ENCODE data around the gene ZIC5. TPM values are rescaled to one million over a fixed set of nuclear protein-coding genes. Genes with fewer than 3 reads are reported as not detected.

The ZIC5 gene
- polyA plus RNA-seq, 1 donor from 2014 or later, result 0.94 TPM

DNA sequence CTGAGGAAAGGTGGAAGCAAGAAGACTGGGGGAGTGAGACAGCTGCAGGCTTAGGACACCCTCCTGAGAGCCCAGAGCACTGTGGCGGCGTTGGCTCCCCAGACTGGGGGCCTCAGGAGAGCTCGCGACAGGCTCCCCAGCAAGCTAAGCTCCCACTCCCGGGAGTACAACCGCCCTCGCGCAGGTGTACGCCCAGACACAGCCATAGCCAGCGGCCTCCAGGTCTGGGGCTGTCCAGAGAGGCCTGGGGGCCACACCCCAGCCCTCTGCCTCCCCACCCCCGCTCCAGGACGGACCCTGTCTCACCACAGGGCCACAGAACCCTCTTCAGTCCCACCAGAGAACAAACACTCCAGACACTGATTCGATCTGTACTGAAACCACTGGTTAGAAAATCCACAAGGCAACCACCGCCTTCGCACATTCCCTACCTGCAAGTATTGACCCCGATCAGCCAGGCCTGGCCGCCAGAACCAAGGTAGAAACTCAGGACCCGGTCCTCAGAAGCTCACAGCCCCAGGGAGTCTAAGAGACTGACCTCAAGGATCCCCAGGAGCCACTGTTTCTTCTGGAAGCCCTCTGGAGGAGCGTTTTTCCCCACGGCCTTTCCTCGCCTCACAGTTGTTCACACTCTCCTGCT lies 16.3 kb downstream of the ZIC5 start:
- Histone ChIP-seq H3K9me3 (ENCODE audit: low read length) (peaks cover 4% of the 10 kb centered on the region), H3K79me2 (replicated peaks; ENCODE audit: insufficient read depth, low read length) (no peaks in the 10 kb centered on the region), H3F3A (ENCODE audit: insufficient read depth, low read length, poor library complexity, severe bottlenecking) (no peaks in the 10 kb centered on the region), H3K36me3 (ENCODE audit: insufficient read depth, low read length) (no peaks in the 10 kb centered on the region), H3K27me3 (ENCODE audit: insufficient read depth, low read depth, low read length) (peaks cover 74% of the 10 kb centered on the region), H3K4me3 (ENCODE audit: low read length) (no peak overlapping the region), H4K20me1 (ENCODE audit: insufficient read depth) (no peaks in the 10 kb centered on the region), H2AFZ (ENCODE audit: low read depth, low read length) (no peak overlapping the region), H3K27ac (ENCODE audit: low read length) (no peak overlapping the region), H3K9me2 (ENCODE audit: insufficient read depth, low read length) (no peaks in the 10 kb centered on the region), H3K4me2 (ENCODE audit: low read length) (no peak overlapping the region), H3K9ac (ENCODE audit: low read length) (no peak overlapping the region)
- no peak for TF ChIP-seq EZH2 (IDR thresholded peaks at IDR 0.05; ENCODE audit: borderline replicate concordance, insufficient read depth, low read length, poor library complexity, severe bottlenecking)
- TF ChIP-seq RAD21 (conservative IDR thresholded peaks at IDR 0.05), result no peak
- no peak for TF ChIP-seq EP300 (conservative IDR thresholded peaks at IDR 0.05; ENCODE audit: poor library complexity, severe bottlenecking)
- TF ChIP-seq POLR2AphosphoS5 (IDR thresholded peaks at IDR 0.05), result no peak
- TF ChIP-seq TAF1 (IDR thresholded peaks at IDR 0.05; ENCODE audit: low read depth), result no peak
- no peak for TF ChIP-seq MXI1 (conservative IDR thresholded peaks at IDR 0.05; ENCODE audit: poor library complexity, severe bottlenecking)
- TF ChIP-seq SMC3 (conservative IDR thresholded peaks at IDR 0.05; ENCODE audit: poor library complexity), result no peak
- TF ChIP-seq, protein P1, sequence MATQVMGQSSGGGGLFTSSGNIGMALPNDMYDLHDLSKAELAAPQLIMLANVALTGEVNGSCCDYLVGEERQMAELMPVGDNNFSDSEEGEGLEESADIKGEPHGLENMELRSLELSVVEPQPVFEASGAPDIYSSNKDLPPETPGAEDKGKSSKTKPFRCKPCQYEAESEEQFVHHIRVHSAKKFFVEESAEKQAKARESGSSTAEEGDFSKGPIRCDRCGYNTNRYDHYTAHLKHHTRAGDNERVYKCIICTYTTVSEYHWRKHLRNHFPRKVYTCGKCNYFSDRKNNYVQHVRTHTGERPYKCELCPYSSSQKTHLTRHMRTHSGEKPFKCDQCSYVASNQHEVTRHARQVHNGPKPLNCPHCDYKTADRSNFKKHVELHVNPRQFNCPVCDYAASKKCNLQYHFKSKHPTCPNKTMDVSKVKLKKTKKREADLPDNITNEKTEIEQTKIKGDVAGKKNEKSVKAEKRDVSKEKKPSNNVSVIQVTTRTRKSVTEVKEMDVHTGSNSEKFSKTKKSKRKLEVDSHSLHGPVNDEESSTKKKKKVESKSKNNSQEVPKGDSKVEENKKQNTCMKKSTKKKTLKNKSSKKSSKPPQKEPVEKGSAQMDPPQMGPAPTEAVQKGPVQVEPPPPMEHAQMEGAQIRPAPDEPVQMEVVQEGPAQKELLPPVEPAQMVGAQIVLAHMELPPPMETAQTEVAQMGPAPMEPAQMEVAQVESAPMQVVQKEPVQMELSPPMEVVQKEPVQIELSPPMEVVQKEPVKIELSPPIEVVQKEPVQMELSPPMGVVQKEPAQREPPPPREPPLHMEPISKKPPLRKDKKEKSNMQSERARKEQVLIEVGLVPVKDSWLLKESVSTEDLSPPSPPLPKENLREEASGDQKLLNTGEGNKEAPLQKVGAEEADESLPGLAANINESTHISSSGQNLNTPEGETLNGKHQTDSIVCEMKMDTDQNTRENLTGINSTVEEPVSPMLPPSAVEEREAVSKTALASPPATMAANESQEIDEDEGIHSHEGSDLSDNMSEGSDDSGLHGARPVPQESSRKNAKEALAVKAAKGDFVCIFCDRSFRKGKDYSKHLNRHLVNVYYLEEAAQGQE (IDR thresholded peaks at IDR 0.05; ENCODE audit: borderline replicate concordance), result no peak
- TF ChIP-seq, protein P2, sequence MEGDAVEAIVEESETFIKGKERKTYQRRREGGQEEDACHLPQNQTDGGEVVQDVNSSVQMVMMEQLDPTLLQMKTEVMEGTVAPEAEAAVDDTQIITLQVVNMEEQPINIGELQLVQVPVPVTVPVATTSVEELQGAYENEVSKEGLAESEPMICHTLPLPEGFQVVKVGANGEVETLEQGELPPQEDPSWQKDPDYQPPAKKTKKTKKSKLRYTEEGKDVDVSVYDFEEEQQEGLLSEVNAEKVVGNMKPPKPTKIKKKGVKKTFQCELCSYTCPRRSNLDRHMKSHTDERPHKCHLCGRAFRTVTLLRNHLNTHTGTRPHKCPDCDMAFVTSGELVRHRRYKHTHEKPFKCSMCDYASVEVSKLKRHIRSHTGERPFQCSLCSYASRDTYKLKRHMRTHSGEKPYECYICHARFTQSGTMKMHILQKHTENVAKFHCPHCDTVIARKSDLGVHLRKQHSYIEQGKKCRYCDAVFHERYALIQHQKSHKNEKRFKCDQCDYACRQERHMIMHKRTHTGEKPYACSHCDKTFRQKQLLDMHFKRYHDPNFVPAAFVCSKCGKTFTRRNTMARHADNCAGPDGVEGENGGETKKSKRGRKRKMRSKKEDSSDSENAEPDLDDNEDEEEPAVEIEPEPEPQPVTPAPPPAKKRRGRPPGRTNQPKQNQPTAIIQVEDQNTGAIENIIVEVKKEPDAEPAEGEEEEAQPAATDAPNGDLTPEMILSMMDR (IDR thresholded peaks at IDR 0.05; ENCODE audit: poor library complexity, severe bottlenecking), result no peak

DNA sequence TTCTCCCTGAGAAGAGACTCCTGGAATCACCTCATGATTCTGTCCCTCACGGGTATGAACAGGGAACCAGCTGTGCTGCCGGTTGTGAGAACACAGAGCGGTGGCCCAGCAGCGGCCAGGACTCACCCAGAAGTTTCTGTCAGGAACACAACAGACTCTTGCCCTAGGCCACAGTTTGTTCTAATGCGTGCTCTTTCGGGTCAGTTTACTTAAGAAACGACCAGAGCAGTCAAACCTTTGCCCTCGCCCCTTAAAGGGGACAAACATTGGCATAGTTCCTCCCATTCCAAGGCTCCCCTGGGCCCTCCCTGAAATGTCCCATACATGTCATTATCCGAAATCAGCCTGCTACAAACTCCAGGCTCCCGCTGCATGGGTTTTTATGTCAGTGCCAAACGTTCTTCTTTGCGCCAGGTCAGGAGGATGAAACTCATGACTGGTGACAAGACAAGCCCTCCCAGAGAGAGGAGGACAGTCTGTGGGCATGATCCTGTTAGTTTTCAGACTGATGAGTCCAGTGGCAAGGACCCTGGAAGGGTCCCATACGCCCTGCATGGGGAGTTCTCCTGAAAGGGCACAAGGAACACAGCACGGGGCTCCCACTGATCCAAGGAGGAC lies 18.3 kb downstream of the ZIC5 start:
- H4K20me1 ChIP-seq (ENCODE audit: insufficient read depth), result no peaks in the 10 kb centered on the region

More for the DNA sequence above, 18.3 kb downstream of the ZIC5 start:
- H3K9ac ChIP-seq (ENCODE audit: low read length), result no peak overlapping the region
- TF ChIP-seq EP300 (conservative IDR thresholded peaks at IDR 0.05; ENCODE audit: poor library complexity, severe bottlenecking), result no peak
- TF ChIP-seq EZH2 (IDR thresholded peaks at IDR 0.05; ENCODE audit: borderline replicate concordance, insufficient read depth, low read length, poor library complexity, severe bottlenecking), result no peak
- no peak for TF ChIP-seq RAD21 (conservative IDR thresholded peaks at IDR 0.05)
- TF ChIP-seq, protein P2 (IDR thresholded peaks at IDR 0.05; ENCODE audit: poor library complexity, severe bottlenecking), result no peak
- TF ChIP-seq, protein P1 (IDR thresholded peaks at IDR 0.05; ENCODE audit: borderline replicate concordance), result no peak
- no peak for TF ChIP-seq MXI1 (conservative IDR thresholded peaks at IDR 0.05; ENCODE audit: poor library complexity, severe bottlenecking)
- TF ChIP-seq SMC3 (conservative IDR thresholded peaks at IDR 0.05; ENCODE audit: poor library complexity), result no peak
- no peak for TF ChIP-seq POLR2AphosphoS5 (IDR thresholded peaks at IDR 0.05)
- no peak for TF ChIP-seq TAF1 (IDR thresholded peaks at IDR 0.05; ENCODE audit: low read depth)
- peaks cover 54% of the 10 kb centered on the region for H3K27me3 ChIP-seq (ENCODE audit: insufficient read depth, low read depth, low read length)
- H3K9me3 ChIP-seq (ENCODE audit: low read length), result peaks cover 4% of the 10 kb centered on the region
- H3F3A ChIP-seq (ENCODE audit: insufficient read depth, low read length, poor library complexity, severe bottlenecking), result no peaks in the 10 kb centered on the region
- no peak overlapping the region for H3K4me3 ChIP-seq (ENCODE audit: low read length)
- no peak overlapping the region for H3K4me2 ChIP-seq (ENCODE audit: low read length)
- no peaks in the 10 kb centered on the region for H3K79me2 ChIP-seq (replicated peaks; ENCODE audit: insufficient read depth, low read length)
- no peak overlapping the region for H2AFZ ChIP-seq (ENCODE audit: low read depth, low read length)
- H3K27ac ChIP-seq (ENCODE audit: low read length), result no peak overlapping the region
- no peaks in the 10 kb centered on the region for H3K9me2 ChIP-seq (ENCODE audit: insufficient read depth, low read length)
- H3K36me3 ChIP-seq (ENCODE audit: insufficient read depth, low read length), result no peaks in the 10 kb centered on the region

All from neural cell (in vitro differentiated cells).